PFSK-1 (cell line): ENCODE measurements around the gene ATG2B.

Experiments used
- POLR2AphosphoS5 ChIP-seq: IDR thresholded peaks from 2 replicates; pipeline ENCODE4 v1.6.1; 2012; ENCODE audit warnings: low read depth, mild to moderate bottlenecking, control low read depth, low read length, moderate library complexity
- TAF1 ChIP-seq: IDR thresholded peaks from 2 replicates; pipeline ENCODE4 v1.6.1; 2012; ENCODE audit warnings: low read length, control low read depth, borderline replicate concordance; ENCODE audit not compliant: insufficient read depth

GRCh38 chr14:96400495-96400894 is 37.4 kb upstream of the ATG2B start:
- TF ChIP-seq POLR2AphosphoS5 (no peak), TAF1 (no peak)
